ENCODE data around the gene ISLR.
"Not testable (repeated sequence)": the region's sequence is repeated elsewhere in the genome, so short reads cannot be mapped to it uniquely, and the experiment has no call there.

ISLR gene

DNA sequence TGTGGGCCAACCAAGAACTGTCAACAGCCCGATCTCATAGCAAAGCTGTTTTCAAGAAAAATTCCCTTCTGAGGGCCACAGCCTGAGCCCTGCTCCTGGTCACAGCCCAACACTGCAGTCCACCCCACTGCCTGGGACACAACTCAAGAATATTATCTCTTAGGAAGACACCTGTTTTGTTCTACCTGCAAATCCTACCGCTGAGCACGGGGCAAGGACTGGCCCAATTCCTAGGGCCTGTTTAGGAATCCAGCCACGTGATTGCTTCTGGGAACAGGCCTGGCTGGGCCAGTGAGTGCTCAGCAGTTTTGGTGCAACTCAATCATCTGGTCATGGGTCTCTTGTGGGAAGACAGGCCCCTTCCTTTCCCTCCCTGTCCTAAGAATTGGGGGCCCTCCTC, 34.9 kb upstream of the ISLR start:
- DNase-seq, result no peak

GRCh38 chr15:74141591-74141990, 31.9 kb upstream of the ISLR start:
- no peak for DNase-seq

DNA sequence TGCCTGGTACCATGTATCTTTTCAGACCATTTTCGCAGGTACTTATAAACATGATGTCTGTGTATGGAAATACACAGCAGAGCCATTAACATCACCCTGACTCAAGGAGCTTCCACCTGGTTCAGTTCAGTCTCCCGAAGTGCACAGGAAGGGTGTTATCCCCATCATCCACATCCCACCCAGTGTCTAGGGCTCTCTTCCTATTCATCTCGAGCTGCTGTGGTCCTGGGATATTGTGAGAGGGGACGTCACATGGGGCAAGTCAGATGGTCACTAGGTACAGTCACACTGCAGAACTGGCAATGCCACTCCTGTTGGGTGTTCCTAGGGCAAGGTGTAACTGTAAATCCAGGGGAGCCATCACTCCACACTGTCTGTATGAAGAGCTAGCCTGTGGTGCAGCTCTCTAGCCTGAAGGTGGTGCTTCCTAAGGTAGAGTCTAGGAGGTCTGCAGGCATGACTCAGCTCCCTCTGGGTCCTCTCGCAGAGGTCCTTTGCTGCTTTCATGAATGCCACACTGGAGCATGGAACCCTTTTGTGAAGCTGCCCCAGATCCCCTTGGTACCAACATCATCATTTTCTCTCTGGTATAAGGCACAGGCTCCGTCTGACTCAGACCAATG, 29.2 kb upstream of the ISLR start:
- no peak for DNase-seq

DNA sequence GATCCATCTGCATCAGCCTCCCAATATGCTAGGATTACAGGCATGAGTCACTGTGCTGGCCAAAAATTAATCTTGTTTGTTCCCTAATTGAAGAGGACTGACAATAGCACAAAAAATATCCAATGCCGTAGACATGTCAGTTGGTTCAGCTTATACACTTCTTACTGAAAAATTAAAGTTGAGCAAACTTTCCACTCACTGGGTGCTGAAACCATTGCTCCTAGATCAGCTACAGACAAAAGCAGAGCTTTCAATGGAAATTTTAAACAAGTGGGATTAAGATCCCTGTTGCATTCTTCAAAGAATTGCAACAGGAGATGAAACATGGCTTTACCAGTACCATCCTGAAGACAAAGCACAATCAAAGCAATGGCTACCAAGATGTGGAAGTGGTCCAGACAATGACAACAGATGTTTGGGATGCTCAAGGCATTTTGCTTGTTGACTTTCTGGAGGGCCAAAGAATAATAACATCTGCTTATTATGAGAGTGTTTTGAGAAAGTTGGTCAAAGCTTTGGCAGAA, 27.2 kb upstream of the ISLR start:
- no peak for DNase-seq

DNA sequence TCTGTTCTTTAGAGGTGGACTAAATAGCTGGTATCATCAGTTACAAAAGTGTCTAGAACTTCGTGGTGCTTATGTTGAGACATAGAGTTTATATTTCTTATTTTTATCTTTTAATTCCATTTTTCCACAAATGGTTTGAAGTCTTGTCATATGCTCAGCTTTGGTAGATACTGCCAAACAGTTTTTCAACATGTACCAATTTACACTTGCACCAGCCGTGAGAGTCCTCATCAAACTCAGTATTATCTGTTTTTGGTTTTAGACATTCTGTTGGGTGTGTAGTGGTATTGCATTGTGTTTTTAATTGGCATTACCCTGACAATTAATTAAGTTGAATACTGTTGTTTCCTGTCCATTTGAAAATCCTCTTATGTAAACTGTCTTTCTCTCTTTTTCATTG, 26.5 kb upstream of the ISLR start:
- no peak for DNase-seq

- DNase-seq, result no peak
Measured at GRCh38 chr15:74155766-74156417, 17.6 kb upstream of the ISLR start.

DNA sequence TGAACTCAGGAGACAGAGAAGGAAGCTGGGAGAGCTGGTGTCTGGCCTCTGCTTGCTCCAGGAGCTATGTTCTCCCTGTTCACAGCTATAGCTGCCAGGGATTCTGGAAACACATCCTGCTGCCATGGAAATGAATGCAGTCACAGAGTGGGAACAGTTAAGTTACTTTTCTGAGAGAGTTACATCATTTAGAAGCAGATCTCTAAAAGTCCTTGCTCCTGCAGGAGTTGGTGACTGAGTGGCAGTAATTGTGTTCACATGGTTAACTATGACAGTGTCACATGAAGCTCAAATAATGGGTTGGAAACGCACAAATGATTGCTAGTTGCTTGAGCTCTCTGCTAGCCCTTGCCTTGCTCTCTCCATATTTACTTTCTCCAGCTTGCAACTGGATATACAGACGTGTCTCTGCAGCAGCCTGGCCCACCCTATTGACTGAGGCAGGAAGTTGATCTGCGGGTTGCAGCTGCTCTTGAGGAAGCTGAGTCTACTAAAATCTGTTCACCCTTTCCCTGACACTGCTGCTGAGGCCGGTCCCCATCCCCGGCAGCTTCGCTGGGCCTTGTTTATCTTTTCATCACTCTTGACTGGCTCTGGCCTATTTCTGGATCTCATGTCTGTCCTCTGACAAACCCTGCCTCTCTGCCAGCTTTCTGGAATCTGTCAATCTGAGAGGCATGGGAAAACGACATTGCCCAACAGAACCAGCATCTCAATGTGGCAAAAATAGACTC, 16.7 kb upstream of the ISLR start:
- no peak for DNase-seq

DNA sequence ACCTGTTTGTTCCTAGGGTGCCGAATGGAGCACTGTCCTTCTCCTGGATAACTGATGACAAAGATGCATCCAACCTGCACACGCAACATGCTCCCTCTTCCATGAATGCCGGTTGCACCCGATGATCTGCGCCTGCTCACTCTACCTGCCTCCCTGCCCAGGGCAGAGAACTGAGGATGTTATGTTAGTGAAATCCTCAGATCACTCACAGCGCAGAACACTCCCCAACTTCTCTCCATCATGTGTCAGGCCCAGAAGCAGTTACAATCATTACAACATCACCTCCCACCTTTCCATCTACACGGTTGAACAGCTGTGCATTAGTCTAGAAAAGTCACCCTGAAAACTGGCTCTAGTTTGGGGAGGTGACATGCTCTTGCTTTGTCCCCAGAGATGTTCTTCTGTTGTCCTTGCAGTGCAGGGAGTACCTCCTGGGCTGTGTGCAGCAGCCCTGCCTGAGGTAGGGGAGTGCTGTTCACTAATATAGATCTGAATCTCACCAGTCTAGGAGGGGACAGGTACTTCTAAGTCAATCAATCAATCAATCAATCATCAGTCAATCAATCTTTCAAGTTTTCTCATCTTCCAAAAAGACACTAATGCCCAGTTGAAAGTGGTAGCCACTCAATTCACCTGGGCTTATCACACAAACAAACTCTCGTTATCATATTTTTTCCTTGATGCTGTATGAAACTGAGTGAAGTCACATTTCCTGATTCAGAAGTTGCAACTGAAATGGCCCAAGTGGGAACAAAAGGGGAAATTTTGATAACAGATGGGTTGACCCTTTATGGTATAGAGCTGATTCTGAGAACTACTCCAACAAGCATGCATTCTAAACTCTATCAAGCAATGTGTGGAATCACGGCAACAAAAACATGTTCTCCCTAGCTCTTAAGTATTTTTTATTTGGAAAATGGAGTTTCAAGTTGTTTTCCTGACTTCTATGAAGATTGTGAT, 15.4 kb upstream of the ISLR start:
- no peak for DNase-seq

DNA sequence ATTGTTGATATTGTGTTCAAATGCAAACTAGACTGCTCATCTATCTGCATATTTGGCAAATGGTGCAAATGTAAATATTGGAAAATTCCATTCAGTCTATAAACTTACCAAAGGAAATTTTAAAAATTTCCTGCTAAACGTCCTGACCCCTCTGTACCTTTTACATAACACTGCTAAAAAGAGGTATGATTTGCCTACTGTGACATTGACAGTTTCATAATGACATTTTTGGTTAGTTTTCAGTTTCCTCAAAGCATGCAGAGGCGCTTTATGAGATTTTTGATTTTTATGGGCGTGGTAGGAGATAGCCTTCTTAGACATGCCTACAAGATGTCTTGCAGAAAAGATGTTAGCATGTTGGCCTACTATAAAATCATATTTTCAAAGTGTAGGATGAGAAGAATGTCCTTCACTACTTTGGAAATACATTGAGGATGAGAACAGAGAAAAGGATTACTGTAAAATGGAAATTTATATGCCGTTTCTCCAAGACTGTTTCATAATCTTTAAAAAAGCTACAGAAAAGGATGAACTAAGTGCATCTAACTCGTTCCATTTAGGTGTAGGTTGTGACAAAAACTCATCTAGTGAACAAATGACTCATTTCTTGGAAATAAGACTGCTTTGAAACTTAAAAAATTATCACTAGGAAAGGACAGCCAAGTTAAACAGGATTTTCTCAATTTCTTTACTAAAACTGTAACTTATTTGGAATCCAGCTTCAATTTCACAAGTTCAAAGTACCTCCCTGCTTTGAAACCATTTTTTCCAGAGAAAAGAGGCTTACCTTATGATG, 14.5 kb upstream of the ISLR start:
- no peak for DNase-seq

GRCh38 chr15:74159773-74160172, 13.7 kb upstream of the ISLR start:
- no peak for DNase-seq

- DNase-seq, result not testable (repeated sequence)
Measured at GRCh38 chr15:74160390-74160789, 13.1 kb upstream of the ISLR start.

DNA sequence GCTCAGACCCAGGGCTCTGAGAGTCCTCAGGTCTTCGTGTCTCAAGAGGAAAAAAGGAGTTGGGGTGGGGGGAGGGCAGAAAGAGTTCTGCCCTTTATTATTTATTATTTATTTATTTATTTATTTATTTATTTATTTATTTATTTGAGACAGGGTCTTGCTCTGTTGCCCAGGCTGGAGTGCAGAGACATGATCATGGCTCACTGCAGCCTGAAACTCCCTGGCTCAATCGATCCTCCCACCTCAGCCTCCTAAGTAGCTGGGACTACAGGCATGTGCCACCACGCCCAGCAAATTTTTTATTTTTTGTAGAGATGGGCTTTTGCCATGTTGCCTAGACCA, 11.3 kb upstream of the ISLR start:
- DNase-seq, result not testable (repeated sequence)

GRCh38 chr15:74165461-74165860, 8.0 kb upstream of the ISLR start:
- no peak for DNase-seq

GRCh38 chr15:74167891-74168331, 5.6 kb upstream of the ISLR start:
- DNase-seq, result no peak

DNA sequence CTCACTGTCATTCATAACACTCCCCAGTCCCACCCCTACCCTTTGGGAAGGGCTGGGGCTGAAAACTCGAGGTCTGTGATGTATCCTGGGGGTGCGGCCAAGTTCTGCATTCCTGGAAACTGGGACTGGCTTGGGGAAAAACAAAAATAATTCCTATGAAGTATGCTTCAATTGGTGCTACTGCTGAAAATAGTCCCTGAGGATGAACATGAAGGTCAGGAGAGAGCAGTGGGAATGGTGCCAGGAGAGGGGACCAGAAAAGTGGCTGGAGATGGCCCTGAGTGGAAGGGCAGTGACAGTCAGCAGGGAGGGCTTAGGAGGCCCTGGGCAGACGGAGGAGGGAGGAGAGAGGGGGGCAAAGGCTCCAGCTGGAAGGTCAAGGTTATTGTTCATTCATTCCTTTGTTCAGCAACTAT, 4.8 kb upstream of the ISLR start:
- no peak for DNase-seq

DNA sequence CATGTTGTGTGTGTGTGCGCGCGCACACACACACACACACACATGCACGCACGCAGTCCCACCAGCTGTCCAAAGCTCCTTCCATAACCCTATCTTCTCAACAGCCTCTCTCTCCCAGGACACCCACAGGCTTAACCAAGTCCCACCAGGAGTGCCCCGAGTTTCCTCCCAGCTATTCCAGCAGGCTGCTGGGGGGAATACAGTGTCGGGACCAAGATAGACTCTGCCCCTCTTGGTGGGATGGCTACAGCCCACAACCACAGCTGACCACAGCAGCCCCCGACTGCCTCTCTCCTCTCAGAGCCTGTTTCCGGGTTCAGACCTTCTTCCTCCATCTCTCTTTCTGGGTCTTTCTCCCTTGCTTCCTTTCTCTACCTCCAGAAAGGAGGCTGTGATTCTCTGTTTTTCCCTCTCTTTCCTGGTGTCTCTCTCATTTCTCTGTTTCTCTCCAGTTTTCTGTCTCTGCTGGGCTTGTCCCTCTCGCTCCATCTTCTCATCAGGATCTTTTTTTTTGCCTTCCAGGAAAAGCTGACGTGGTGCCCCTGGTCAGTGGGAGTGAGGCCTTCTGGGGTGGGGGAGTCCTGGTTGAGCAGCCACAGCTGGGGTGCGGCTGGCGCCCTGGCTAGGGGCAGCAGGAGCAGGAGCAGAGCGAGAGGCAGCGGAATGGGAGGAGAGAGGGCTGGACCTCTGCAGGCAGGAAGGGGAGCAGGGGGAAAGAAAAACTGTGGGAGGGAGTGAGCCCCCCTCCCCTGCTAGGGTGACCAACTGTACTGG, 3.3 kb upstream of the ISLR start:
- no peak for DNase-seq

GRCh38 chr15:74170875-74171578, 2.5 kb upstream of the ISLR start:
- no peak for DNase-seq

GRCh38 chr15:74171965-74172541, 1.5 kb upstream of the ISLR start:
- no peak for DNase-seq

- no peak for DNase-seq
Measured at GRCh38 chr15:74172701-74173379, 670 bp upstream of the ISLR start.

Data from activated naive CD4-positive, alpha-beta T cell (primary cell).